Stimulated activated CD8-positive, alpha-beta memory T cell treated with anti-CD3 and anti-CD28 coated beads, Interleukin-7, amount 100 ng/mL, for 24 hours (primary cell): ENCODE data around the gene MACROD2.

Source experiments
- DNase-seq: peaks from one replicate; pipeline ENCODE4 v3.0.0-alpha.2; 2020; ENCODE audit warnings: low read depth

The MACROD2 gene

GRCh38 chr20:14526891-14527290, 531.6 kb downstream of the MACROD2 start:
- no peak for DNase-seq

GRCh38 chr20:14531786-14532185, 536.5 kb downstream of the MACROD2 start:
- DNase-seq: no peak

DNA sequence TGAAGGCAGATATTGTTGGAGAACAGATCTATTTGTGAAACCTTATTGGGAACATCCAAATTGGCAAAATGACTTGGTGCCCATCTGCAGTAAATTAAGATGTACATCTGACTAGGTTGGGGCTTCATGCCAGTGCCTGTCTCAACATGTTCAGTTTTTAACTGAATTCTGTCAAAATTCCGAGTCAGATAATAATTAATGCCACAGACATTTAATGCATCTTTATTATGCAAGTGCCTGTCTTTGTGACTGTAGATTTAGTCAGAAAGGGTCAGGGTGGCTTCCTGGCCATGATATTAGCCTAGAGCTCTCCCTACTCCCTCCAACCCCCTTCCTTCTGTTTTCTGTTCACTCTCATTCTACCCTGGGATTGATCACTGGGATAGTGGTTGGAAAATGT, 541.4 kb downstream of the MACROD2 start:
- no peak for DNase-seq

GRCh38 chr20:14538433-14538832, 543.1 kb downstream of the MACROD2 start:
- no peak for DNase-seq

- DNase-seq: no peak
Measured at GRCh38 chr20:14543040-14543439, 547.7 kb downstream of the MACROD2 start.

DNA sequence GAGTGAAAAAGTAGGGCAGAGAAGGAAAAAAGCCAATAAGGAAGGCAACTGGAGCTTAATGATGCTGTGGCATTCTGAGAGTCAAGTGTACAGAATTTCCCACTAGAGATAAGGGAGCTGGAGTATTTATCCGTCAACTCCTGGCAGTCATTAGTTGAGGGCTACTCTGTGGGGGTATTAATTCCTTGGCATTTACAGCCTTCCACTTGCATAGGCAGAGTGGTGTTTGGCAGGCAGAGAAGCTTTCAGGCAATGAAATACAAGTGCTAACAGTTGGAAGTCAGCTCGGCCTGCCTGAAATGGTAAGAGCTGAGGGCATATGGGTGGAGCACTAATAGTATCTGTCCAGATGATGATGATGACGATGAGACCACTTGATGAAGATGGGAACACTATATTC, 549.4 kb downstream of the MACROD2 start:
- no peak for DNase-seq

- no peak for DNase-seq
Measured at GRCh38 chr20:14550655-14551054, 555.3 kb downstream of the MACROD2 start.

GRCh38 chr20:14553774-14554534, 558.6 kb downstream of the MACROD2 start:
- DNase-seq: no peak

DNA sequence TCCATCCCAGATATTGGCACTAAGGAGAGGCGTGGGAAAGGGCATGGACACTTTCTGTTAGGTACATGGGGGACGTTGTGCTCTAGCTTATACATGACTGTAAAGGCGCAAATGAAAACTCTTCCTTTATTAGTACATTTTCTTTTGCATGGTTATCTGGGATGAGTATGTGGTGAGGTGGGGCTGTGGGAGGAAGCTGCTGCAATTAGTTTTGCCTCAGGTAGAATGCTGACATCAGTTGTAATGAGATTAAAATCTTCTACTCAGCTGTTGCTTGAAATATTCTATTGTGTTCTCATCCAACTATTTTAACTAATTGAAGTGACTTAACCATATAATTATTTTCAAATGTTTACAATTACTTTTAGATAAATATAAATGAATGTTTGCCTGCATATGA, 560.4 kb downstream of the MACROD2 start:
- no peak for DNase-seq

DNA sequence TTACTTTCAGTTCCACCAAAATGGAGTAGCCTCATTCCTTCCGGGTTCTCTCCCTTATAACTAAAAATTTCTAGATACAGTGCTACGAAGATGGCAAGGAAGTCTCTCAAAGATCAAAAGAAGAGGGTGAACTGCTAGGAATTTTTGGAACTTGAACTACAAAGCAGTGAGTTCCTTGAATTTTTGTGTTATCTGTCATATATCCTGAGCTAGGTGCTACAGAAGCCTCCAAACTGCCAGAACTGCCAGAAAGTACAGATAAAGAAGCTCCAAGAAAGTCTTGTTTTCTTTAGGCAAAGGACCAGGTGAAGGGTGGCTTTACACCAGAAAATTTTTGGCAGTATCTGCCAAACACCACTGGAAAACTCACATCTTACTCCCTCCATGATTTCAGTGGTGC, 560.9 kb downstream of the MACROD2 start:
- DNase-seq: no peak

- no peak for DNase-seq
Measured at GRCh38 chr20:14559612-14560011, 564.3 kb downstream of the MACROD2 start.

- DNase-seq: no peak
Measured at GRCh38 chr20:14561741-14562221, 566.5 kb downstream of the MACROD2 start.

DNA sequence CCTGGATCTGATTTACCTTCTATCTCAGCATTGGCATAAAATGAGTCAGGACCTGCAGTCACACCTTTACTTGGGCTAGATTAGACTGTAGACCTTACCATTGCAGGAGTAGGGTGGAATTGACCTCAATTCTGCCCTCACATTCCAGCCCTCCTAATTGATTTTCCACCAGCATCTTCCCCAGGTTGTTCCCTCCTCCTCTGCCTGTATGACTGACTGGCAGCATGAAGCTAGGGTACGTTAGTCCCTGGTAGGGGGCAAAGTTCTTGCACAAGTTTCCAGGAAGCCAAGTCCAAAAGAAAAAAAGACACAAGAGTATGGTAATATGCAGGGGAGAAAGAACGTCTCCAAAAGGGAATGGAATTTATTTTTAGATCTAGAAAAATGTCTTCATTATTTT, 567.7 kb downstream of the MACROD2 start:
- DNase-seq: no peak

- no peak for DNase-seq
Measured at GRCh38 chr20:14566505-14566904, 571.2 kb downstream of the MACROD2 start.

GRCh38 chr20:14568225-14568624, 572.9 kb downstream of the MACROD2 start:
- no peak for DNase-seq

- DNase-seq: no peak
Measured at GRCh38 chr20:14568701-14569100, 573.4 kb downstream of the MACROD2 start.

- no peak for DNase-seq
Measured at GRCh38 chr20:14569641-14570040, 574.3 kb downstream of the MACROD2 start.

- no peak for DNase-seq
Measured at GRCh38 chr20:14570811-14571210, 575.5 kb downstream of the MACROD2 start.

GRCh38 chr20:14573676-14574075, 578.4 kb downstream of the MACROD2 start:
- no peak for DNase-seq

DNA sequence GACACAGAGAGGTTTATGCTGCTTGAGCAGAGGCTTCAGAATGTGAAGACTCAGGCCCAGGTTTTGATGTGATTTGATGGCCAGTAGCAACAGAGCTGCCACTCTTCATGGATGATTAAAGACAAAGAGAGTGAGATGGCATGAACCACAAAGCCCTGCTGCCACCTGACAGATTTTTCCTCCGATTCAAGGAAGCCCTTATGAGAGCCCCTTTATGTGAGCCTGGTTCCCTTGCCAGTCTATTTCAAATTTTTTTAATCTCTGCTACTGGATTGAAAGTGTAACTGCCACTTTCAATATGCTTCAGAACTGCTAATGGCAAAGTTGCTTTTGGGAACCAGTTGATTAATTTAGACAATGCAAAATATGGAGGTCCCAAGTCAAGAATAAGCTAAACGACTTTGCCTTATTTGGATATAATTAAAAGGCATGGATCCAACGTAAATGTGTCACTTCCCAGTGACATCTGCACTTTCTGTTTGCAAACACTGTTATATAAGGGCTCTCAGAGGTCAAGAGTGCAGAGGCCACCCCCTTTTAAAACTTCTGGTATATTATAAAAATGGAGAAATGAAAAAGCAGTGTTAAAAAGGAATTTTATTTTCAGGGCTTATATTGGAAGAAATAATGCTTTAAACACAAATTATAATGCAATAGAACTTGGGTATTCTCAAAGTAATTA, 581.0 kb downstream of the MACROD2 start:
- no peak for DNase-seq

DNA sequence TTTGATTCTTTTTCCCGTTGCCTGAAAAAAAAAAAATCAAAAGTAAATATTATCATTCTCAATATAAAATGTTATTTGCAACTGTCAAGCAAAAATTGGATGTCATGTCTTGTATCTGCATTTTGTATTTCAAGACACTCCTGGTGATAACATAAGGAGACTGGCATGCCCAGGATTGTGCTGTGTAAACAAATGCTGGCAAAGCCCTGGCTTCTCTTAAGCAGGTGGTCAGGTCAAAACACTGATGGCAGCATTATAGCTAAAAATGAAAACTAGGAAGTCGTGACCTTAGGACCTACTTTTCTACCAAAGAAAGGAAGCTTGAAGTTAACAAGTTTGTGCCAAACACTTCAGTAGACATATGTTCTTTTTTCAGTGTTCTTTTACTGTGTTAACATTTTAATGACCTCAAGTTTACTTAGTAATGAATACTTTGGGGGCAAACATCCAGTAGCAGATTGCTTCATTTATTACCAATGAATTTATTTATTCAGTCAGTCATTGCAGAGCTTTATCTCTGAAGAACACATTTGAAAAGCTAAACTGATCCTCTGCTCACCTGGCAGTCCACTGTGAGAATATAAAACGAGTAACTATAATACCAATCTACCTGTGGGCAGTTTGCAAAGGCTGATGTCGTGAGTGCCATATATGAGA, 585.2 kb downstream of the MACROD2 start:
- no peak for DNase-seq

- no peak for DNase-seq
Measured at GRCh38 chr20:14581731-14582130, 586.4 kb downstream of the MACROD2 start.

GRCh38 chr20:14582855-14583254, 587.5 kb downstream of the MACROD2 start:
- no peak for DNase-seq
